ENCODE results near the gene SLC7A8.

DNA sequence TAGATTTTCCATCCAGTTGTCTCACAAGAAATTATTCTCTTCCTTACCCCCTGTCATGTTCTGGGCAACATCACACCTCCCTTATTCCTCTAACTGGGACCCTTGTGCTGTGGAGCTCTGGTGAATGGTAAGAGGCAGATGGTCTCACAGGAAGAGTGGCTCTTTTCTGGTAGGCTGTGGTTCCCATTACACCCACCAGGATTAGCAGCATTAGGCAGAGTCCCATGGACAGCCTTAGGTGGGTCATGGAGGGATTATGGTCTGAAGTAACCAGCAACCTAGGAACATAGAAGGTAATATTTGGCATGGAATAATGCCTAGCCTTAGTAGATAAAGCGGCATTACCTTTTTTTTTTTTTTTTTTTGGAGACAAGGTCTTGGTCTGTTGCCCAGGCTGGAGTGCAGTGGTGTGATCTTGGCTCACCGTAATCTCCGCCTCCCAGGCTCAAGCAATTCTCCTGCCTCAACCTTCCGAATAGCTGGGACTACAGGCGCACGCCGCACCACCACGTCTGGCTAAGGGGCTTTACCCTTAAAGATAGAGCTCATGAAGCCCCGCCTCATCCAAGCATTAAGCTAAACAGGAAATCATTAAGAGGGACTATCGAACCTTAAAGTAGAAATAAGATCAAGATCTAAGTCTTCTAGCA, 84.1 kb downstream of the SLC7A8 start:
- TF ChIP-seq POLR2A (IDR thresholded peaks at IDR 0.05) (no peak), POLR2AphosphoS5 (IDR thresholded peaks at IDR 0.05) (no peak)
- TF ChIP-seq, protein P1, sequence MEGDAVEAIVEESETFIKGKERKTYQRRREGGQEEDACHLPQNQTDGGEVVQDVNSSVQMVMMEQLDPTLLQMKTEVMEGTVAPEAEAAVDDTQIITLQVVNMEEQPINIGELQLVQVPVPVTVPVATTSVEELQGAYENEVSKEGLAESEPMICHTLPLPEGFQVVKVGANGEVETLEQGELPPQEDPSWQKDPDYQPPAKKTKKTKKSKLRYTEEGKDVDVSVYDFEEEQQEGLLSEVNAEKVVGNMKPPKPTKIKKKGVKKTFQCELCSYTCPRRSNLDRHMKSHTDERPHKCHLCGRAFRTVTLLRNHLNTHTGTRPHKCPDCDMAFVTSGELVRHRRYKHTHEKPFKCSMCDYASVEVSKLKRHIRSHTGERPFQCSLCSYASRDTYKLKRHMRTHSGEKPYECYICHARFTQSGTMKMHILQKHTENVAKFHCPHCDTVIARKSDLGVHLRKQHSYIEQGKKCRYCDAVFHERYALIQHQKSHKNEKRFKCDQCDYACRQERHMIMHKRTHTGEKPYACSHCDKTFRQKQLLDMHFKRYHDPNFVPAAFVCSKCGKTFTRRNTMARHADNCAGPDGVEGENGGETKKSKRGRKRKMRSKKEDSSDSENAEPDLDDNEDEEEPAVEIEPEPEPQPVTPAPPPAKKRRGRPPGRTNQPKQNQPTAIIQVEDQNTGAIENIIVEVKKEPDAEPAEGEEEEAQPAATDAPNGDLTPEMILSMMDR (IDR thresholded peaks at IDR 0.05): no peak
